CD1c-positive myeloid dendritic cell (primary cell): ENCODE measurements around the gene COLQ.
"Not testable (repeated sequence)": the region's sequence is repeated elsewhere in the genome, so short reads cannot be mapped to it uniquely, and the experiment has no call there.

Source experiments
- DNase-seq: peaks from one replicate; pipeline ENCODE4 v3.0.0-alpha.2; 2016; ENCODE audit errors: extremely low spot score

The COLQ gene

DNA sequence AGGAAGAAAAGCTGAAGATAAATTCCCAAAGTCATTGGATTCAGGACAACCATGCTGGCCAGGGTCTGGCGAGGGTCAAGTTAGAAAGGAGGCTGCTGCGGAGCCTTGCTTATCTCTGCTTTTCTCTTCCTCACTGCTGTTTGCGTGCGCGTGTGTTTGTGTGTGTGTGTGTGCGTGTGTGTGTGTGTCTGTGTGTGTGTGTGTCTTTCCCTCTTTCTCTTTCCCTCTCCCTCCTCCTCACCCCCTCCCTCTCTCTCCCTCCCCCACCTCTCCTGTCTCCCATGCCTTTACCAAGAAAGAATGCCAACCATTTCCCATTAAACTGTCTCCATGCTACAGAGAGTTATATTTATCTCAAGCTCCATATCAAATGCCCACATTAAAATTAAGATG lies at the start of gene COLQ:
TSS of gene COLQ (minus strand) at position 134 of the 393 bp plus-strand sequence. CDS start at position 53, 81 bp downstream.
- no peak for DNase-seq

DNA sequence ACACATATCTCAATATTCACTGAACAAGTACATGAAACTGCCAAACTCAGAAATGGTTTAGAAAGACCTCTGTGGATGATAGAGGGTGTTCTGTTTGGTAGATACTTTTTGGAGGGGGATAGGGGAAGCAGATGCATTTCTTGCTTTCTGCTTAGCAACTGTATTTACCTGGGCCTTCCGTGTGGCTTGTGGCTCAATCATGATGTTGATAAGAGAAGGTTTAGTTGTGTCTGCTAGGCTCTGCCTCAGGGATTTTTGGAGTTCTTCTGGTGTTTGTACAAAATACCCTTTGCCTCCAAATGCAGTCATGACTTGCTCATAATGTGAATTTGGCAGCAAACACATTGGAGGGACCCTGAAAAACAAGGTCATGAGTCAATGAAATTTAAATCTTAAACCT lies 41.7 kb upstream of the COLQ start:
- DNase-seq: no peak

- no peak for DNase-seq
Measured at GRCh38 chr3:15562560-15562959, 41.1 kb upstream of the COLQ start.

- no peak for DNase-seq
Measured at GRCh38 chr3:15558581-15558980, 37.1 kb upstream of the COLQ start.

DNA sequence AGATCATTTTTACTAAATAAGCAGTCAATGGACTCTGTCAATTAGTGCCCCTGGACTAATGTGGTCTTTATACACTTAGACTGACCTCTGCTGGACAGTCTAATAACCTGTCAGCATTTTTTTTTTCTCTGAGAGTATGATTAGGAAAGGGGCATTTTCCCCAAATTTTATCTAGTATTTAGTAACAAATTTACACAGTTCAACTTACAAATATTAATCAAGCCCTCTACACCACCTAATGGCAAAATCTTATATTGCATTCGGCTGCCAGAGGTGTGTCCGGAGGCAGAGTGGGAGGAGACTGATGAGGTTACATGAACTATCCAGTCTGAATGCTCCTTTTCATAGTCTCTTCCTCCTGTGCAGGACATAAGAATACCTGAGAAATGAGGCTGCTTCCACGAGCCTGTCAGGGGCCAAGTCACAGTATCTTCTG lies 36.0 kb upstream of the COLQ start:
- peak; percentile 79 for DNase-seq

GRCh38 chr3:15556512-15556911 lies 35.0 kb upstream of the COLQ start:
- DNase-seq: peak; percentile 90

DNA sequence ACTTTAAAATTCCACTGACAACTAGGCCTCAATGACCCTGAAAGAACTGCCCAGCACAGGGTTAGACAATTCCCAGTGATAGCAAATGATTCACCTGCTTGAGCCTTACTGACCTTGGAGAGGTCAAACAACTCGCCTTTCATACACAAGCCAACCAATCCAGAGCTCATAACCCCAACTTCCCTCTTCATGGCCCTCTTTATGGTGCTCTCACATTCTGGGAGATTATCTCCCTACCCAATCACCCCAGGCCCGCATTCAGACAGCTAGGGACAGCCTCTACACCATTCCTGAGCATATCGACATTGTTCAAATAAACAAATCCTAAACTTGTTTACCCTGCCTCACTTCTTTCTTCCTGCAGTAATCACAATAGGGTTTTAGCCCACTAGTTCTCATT lies 32.2 kb upstream of the COLQ start:
- no peak for DNase-seq

- DNase-seq: no peak
Measured at GRCh38 chr3:15551902-15552301, 30.4 kb upstream of the COLQ start.

DNA sequence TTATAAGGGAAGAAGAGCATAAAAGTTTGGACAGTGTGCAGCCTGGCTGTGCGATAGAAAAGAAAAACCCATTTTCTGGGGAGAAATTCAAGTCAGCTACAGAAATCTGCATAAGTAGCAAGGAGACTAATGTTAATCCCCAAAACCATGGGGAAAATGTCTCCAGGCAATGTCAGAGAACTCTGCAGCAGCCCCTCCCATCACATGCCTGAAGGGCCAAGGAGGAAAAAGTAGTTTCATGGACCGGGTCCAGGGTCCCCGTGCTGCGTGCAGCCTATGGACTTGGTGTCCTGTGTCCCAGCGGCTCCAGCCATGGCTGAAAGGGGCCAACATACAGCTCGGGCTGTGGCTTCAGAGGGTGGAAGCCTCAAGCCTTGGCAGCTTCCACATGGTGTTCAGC lies 28.3 kb upstream of the COLQ start:
- no peak for DNase-seq

GRCh38 chr3:15542614-15543013 lies 21.1 kb upstream of the COLQ start:
- DNase-seq: no peak

DNA sequence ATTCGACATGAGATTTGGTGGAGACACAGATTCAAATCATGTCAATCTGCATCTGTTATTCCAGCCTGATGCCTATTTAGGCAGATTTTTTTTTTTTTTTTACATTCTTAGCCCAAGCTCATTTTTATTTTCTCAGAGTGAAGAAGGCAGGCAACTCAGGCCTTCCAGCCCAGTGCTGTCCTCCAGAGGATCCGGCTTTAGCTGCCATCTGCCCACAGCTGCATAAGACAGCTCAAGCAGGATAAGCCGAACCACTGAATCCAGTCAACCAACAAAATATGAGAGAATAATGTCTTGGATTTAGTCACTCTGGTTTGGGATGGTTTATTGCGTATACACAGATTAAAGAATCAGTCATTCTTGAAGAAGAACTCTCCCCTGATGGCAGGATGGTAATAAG lies 19.9 kb upstream of the COLQ start:
- DNase-seq: no peak

DNA sequence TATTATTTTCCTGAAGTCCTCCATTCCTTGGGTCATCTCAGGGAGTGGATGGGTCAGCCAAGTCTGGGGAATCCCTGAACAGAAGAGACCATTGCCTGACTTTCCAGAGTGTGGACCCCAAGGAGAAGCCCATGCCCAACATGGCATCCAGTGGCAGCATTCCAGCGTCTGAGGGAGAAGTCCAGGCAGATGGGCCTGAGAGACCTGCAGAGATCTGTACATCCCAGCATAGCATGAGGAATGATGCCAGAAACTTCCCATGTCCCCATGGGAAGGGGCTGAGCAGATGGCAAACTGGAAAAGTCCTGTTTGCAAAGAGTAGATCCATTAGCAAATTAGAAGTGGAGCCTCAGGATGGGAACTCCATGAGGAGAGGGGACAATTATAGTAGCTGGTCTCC lies 17.6 kb upstream of the COLQ start:
- no peak for DNase-seq

DNA sequence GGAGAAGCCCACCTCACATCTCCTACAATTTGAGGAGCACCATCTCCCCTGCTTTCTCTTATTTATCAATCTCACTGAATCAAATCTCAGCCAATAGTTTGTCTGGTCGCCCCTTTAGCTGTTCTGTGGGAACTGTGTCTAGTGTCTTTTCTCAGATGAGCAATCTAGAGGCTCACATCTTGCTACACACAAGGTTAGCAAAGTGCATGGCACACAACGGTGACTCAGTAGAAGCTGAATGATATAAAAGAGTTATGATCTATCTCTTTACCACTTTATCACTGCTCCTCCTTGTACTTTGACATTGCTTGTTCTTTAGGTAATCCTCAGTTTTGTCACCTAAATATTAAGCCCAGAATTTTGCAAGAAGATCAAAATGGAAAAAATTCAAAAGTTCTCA lies 16.8 kb upstream of the COLQ start:
- DNase-seq: no peak

- DNase-seq: no peak
Measured at GRCh38 chr3:15536856-15537255, 15.3 kb upstream of the COLQ start.

DNA sequence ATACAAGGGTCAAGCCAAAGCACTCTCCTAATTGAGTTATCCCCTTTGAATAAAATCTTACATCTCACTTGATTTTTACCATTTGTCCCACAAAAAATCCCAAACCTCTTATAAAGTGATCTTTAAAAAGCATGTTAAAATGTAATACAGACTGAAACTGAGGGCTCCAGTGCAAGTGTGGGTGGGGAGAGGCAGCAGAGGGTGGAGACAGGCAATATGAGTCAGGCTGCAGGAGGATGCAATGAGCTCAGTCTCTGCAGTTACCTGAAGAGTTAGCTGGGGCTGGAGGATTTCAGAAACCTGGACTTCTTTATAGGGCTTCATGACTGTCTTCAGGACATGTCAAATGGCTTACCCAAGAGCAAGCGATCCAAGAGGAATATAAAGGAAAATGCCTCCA lies 14.2 kb upstream of the COLQ start:
- DNase-seq: no peak

- DNase-seq: not testable (repeated sequence)
Measured at GRCh38 chr3:15532614-15533013, 11.1 kb upstream of the COLQ start.

DNA sequence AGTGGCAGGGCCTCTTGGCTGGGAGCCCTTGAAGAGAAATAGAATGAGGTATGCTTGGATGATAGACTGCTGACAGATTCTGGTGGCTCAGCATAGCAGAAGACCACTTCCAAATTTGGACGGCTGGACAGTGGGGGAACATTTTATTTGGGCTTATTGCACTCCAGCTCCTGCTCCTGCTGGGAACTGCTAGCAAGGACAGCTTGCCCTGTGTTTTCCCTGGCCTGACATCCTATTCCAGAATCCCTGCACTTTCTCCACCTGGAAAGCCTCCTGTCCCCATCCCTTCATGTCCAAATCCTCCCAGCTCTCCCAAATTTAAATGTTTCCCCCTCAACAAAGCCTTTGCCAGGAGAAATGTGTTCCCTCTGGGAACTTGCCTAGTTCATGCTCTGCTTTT lies 9.8 kb upstream of the COLQ start:
- no peak for DNase-seq

DNA sequence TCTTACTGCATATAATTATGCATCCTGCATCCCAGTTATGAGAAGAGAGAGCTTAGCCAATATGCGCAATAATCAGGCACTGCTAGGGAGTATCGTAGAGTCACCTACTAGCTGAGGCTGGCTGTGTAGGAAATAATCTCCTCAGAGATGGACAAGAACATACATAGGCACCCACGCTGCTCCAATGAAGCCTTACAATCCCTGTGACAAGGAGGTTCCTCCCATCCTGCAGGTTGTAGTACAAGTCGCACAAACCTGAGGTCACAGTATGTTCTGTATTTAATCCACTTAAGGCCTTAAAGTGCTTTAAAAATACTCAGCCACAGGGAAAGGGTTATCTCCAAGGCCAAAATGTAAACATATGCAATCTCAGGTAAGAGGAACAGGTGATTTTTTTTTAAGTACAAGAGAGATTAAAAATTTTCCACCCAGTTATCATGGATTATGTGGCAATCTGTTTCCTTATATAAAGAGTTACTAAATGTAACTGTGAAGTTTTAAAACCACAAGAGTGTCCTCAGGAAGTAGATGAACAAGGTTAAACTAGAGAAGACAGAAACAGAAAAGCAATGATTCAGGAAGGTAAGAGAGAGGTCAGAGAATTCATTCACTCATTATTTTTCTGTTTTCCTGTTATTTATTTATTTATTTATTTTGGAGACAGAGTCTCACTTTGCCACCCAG lies 7.5 kb upstream of the COLQ start:
- no peak for DNase-seq

GRCh38 chr3:15527031-15527459 lies 5.5 kb upstream of the COLQ start:
- DNase-seq: no peak

DNA sequence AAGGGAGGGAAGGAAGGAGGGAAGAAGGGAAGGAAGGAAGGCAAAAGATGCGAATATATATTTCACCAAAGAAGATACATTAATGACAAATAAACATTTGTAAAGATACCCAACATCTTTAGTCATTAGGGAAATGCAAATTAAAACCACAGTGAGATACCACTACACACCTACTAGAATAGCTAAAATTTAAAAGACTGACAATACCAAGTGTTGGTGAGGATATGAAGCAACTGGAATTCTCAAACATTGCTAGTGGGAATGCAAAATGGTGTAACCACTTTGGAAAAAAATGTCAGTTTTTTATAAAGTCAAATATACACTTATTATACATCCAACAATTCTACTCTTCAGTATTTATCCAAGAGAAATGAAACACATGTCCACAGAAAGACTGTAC lies 4.3 kb upstream of the COLQ start:
- no peak for DNase-seq

- no peak for DNase-seq
Measured at GRCh38 chr3:15523660-15524417, 2.3 kb upstream of the COLQ start.

GRCh38 chr3:15522016-15522415 lies 510 bp upstream of the COLQ start:
- DNase-seq: peak; percentile 16

- DNase-seq: peak; percentile 35
Measured at GRCh38 chr3:15520804-15521572, 518 bp downstream of the COLQ start.
